ENCODE results near the gene ULBP3. TPM values are rescaled to one million over a fixed set of nuclear protein-coding genes. Genes with fewer than 3 reads are reported as not detected.
"Not testable (repeated sequence)": the region's sequence is repeated elsewhere in the genome, so short reads cannot be mapped to it uniquely, and the experiment has no call there.

The ULBP3 gene
- total and polyA plus RNA-seq, 2 donors (not counting 1 experiment from before 2014, with no cell fraction given) = 0.10 to 0.69 TPM

DNA sequence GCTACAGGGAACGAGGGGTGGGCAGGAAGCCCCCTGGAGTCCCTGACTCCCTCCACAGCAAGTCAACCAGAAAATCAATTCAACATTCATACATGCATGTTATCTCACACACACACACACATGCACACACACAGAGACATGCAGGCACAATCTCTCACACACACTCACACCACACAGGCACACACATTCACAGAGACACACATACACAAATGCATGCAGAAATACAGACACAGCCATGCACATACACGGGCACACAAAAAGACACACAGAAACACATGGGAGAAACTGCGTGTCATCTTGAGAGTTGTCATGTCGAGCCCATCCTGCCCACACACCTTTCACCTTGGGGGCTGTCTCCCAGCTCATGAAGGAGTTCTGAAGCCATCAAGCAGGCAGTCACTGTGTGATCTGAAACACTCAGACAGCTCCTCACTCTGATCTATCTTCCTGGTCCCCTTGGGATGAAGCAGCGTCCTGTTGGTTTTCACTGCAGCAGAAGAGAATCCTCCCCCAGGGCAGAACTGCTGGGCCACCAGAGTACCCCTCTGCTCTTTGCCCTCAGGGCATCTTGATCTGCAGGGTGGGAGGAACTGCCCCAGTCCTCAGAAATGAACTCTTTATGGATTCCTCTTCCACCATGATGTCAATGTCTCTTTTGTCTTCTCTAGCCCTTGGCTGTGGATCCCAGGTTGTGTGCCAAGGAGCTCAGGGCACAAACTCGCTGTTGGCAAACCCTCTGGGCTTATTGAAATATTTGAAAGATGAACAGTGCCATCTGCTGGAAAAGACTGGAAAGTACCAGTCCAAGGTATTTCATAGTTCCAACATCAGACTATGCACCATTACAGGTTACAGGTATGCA lies 52.4 kb downstream of the ULBP3 start:
- DNase-seq (peak; percentile 85), ATAC-seq (ENCODE audit: low read depth) (peak; percentile 78)
- Histone ChIP-seq H3K9me3 (ENCODE audit: control extremely low read depth in 1 of 3, control insufficient read depth in 2 of 3, insufficient read depth in 1 of 3, low read length in 2 of 3) (peaks cover 0 to 9% (median 0%) of the 10 kb centered on the region in 3 donors), H2AFZ (ENCODE audit: insufficient read depth, low read depth, low read length, poor library complexity, severe bottlenecking) (no peak overlapping the region), H3K4me1 (ENCODE audit: control insufficient read depth in 2 of 2, insufficient read depth in 2 of 2, low read length in 2 of 2) (peaks cover 12 to 13% of the 10 kb centered on the region in 2 donors), H3K27ac (ENCODE audit: low read length in 2 of 2) (no peak overlapping the region), H3K27me3 (replicated peaks in 1 of 4; ENCODE audit: control extremely low read depth in 1 of 4, control insufficient read depth in 3 of 4, insufficient read depth in 4 of 4, low read length in 3 of 4) (peaks cover 0 to 51% (median 36%) of the 10 kb centered on the region in 4 experiments), H3K36me3 (replicated peaks in 1 of 2; ENCODE audit: control extremely low read depth in 1 of 2, control insufficient read depth in 1 of 2, extremely low read depth in 1 of 2, insufficient read depth in 2 of 2, low read length in 1 of 2) (no peaks in the 10 kb centered on the region), H4K20me1 (ENCODE audit: control insufficient read depth, insufficient read depth, low read length, poor library complexity, severe bottlenecking) (no peaks in the 10 kb centered on the region), H3K4me3 (ENCODE audit: control extremely low read depth in 1 of 5, extremely low read depth in 1 of 5, insufficient read depth in 1 of 5, low read depth in 2 of 5, low read length in 4 of 5) (no peak overlapping the region), H3K9ac (ENCODE audit: low read length) (no peak overlapping the region), H3K79me2 (ENCODE audit: control insufficient read depth, insufficient read depth, low read length) (no peaks in the 10 kb centered on the region), H3K4me2 (replicated peaks; ENCODE audit: low read depth, low read length, poor library complexity, severe bottlenecking) (no peak overlapping the region)
- Mint-ChIP-seq H3K27ac (no peak overlapping the region), H3K9me3 (ENCODE audit: insufficient read depth) (no peaks in the 10 kb centered on the region), H3K4me3 (peak overlapping the region; percentile 4), H3K4me1 (peaks cover 13% of the 10 kb centered on the region), H3K27me3 (peaks cover 66% of the 10 kb centered on the region)
- CTCF ChIA-PET = interaction anchor here (0.7 to 2.8 kb wide), 21 partner anchors 8 to 379 kb away, joined by 3 to 49 read pairs (median 5); partner anchors contain the start of gene RAET1L
- POLR2A ChIA-PET = no interaction called here
- intact Hi-C loops (cut with micrococcal nuclease) = loop anchor here (1.0 to 5.0 kb wide), 4 partner anchors 82 to 469 kb away; partner anchors contain the start of genes LRP11 and PPIL4
- WGBS (ENCODE audit: insufficient coverage) = 26% methylated on average over 6 of the region's 6 CpGs
- TF ChIP-seq CTCF (IDR thresholded peaks at IDR 0.05) (peak; percentile 80), EZH2 (IDR thresholded peaks at IDR 0.05; ENCODE audit: borderline replicate concordance, insufficient read depth, low read depth, low read length, poor library complexity, severe bottlenecking) (no peak)

GRCh38 chr6:150015281-150016001 lies 53.5 kb downstream of the ULBP3 start:
- H3K4me2 ChIP-seq (replicated peaks; ENCODE audit: low read depth, low read length, poor library complexity, severe bottlenecking); H3K4me3 ChIP-seq (ENCODE audit: control extremely low read depth in 1 of 5, extremely low read depth in 1 of 5, insufficient read depth in 1 of 5, low read depth in 2 of 5, low read length in 4 of 5); H3K36me3 ChIP-seq (replicated peaks in 1 of 2; ENCODE audit: control extremely low read depth in 1 of 2, control insufficient read depth in 1 of 2, extremely low read depth in 1 of 2, insufficient read depth in 2 of 2, low read length in 1 of 2); H3K79me2 ChIP-seq (ENCODE audit: control insufficient read depth, insufficient read depth, low read length); H3K27ac Mint-ChIP-seq; H2AFZ ChIP-seq (ENCODE audit: insufficient read depth, low read depth, low read length, poor library complexity, severe bottlenecking); H3K9me3 ChIP-seq (ENCODE audit: control extremely low read depth in 1 of 3, control insufficient read depth in 2 of 3, insufficient read depth in 1 of 3, low read length in 2 of 3); H4K20me1 ChIP-seq (ENCODE audit: control insufficient read depth, insufficient read depth, low read length, poor library complexity, severe bottlenecking); H3K27ac ChIP-seq (ENCODE audit: low read length in 2 of 2); POLR2A ChIA-PET; H3K9me3 Mint-ChIP-seq (ENCODE audit: insufficient read depth); H3K9ac ChIP-seq (ENCODE audit: low read length): not testable (repeated sequence)
- CTCF ChIA-PET = interaction anchor here (0.7 kb wide), 1 partner anchor 83 kb away, joined by 5 read pairs; no protein-coding TSS in a partner anchor
- 3% methylated on average over 15 of the region's 15 CpGs for WGBS (ENCODE audit: insufficient coverage)
- intact Hi-C loops (cut with micrococcal nuclease) = loop anchor here (1.0 to 5.0 kb wide), 4 partner anchors 81 to 468 kb away; partner anchors contain the start of genes LRP11 and PPIL4
- Histone ChIP-seq H3K27me3 (replicated peaks in 1 of 4; ENCODE audit: control extremely low read depth in 1 of 4, control insufficient read depth in 3 of 4, insufficient read depth in 4 of 4, low read length in 3 of 4) (peaks cover 0 to 53% (median 38%) of the 10 kb centered on the region in 4 experiments), H3K4me1 (ENCODE audit: control insufficient read depth in 2 of 2, insufficient read depth in 2 of 2, low read length in 2 of 2) (peaks cover 12 to 13% of the 10 kb centered on the region in 2 donors)
- peak; percentile 49 for ATAC-seq (ENCODE audit: low read depth)
- Mint-ChIP-seq H3K4me1 (peaks cover 13% of the 10 kb centered on the region), H3K4me3 (peak overlapping the region; percentile 45), H3K27me3 (peaks cover 68% of the 10 kb centered on the region)
- peak; percentile 62 for DNase-seq

GRCh38 chr6:150014623-150015280 lies 54.2 kb downstream of the ULBP3 start:
- H3K79me2 ChIP-seq (ENCODE audit: control insufficient read depth, insufficient read depth, low read length); H3K27ac Mint-ChIP-seq; H3K9ac ChIP-seq (ENCODE audit: low read length); H4K20me1 ChIP-seq (ENCODE audit: control insufficient read depth, insufficient read depth, low read length, poor library complexity, severe bottlenecking); H3K4me2 ChIP-seq (replicated peaks; ENCODE audit: low read depth, low read length, poor library complexity, severe bottlenecking); ATAC-seq (ENCODE audit: low read depth); CTCF ChIA-PET; H3K36me3 ChIP-seq (replicated peaks in 1 of 2; ENCODE audit: control extremely low read depth in 1 of 2, control insufficient read depth in 1 of 2, extremely low read depth in 1 of 2, insufficient read depth in 2 of 2, low read length in 1 of 2); H3K27ac ChIP-seq (ENCODE audit: low read length in 2 of 2); H3K9me3 ChIP-seq (ENCODE audit: control extremely low read depth in 1 of 3, control insufficient read depth in 2 of 3, insufficient read depth in 1 of 3, low read length in 2 of 3); POLR2A ChIA-PET; DNase-seq; H3K4me3 ChIP-seq (ENCODE audit: control extremely low read depth in 1 of 5, extremely low read depth in 1 of 5, insufficient read depth in 1 of 5, low read depth in 2 of 5, low read length in 4 of 5); H3K9me3 Mint-ChIP-seq (ENCODE audit: insufficient read depth); H2AFZ ChIP-seq (ENCODE audit: insufficient read depth, low read depth, low read length, poor library complexity, severe bottlenecking): not testable (repeated sequence)
- intact Hi-C loops (cut with micrococcal nuclease) = loop anchor here (5.0 kb wide), 1 partner anchor 467 kb away; the partner anchor contains the start of gene PPIL4
- WGBS (ENCODE audit: insufficient coverage) = no CpG with 5 or more reads among the region's 50 CpGs
- Mint-ChIP-seq H3K4me3 (peak overlapping the region; percentile 45), H3K27me3 (peaks cover 73% of the 10 kb centered on the region), H3K4me1 (peaks cover 13% of the 10 kb centered on the region)
- Histone ChIP-seq H3K4me1 (ENCODE audit: control insufficient read depth in 2 of 2, insufficient read depth in 2 of 2, low read length in 2 of 2) (peaks cover 12 to 13% of the 10 kb centered on the region in 2 donors), H3K27me3 (replicated peaks in 1 of 4; ENCODE audit: control extremely low read depth in 1 of 4, control insufficient read depth in 3 of 4, insufficient read depth in 4 of 4, low read length in 3 of 4) (peaks cover 0 to 59% (median 44%) of the 10 kb centered on the region in 4 experiments)
